Osteoblast (primary cell): Measurements from ENCODE around the gene NPHP1. TPM values are rescaled to one million over a fixed set of nuclear protein-coding genes. Genes with fewer than 3 reads are reported as not detected.

Experiments
- DNase-seq: peaks from one replicate; pipeline ENCODE4 v3.0.0; 2011; ENCODE audit warnings: low spot score, mixed read lengths; ENCODE audit not compliant: insufficient read length; ENCODE audit errors: missing footprints
- H2AFZ ChIP-seq: 2 replicates; pipeline ENCODE4 v1.6.0; 2011; ENCODE audit warnings: mild to moderate bottlenecking, low read length
- H3K27ac ChIP-seq: 2 replicates; pipeline ENCODE4 v1.5.1; 2011; ENCODE audit warnings: mild to moderate bottlenecking, low read depth, low read length, moderate library complexity
- H3K27me3 ChIP-seq: 2 replicates; pipeline ENCODE4 v1.6.0; 2012; ENCODE audit warnings: mild to moderate bottlenecking, control low read depth, inconsistent platforms, low read length, moderate library complexity; ENCODE audit not compliant: insufficient read depth
- H3K36me3 ChIP-seq: 2 replicates; pipeline ENCODE4 v1.5.1; 2011; ENCODE audit warnings: mild to moderate bottlenecking, low read length, control low read depth, moderate library complexity; ENCODE audit not compliant: insufficient read depth
- H3K4me1 ChIP-seq: 2 replicates; pipeline ENCODE4 v1.5.1; 2011; ENCODE audit warnings: mild to moderate bottlenecking, low read length, control low read depth, moderate library complexity; ENCODE audit not compliant: insufficient read depth
- H3K4me2 ChIP-seq: 2 replicates; pipeline ENCODE4 v1.6.0; 2011; ENCODE audit warnings: mild to moderate bottlenecking, low read length; ENCODE audit not compliant: insufficient read depth
- H3K4me3 ChIP-seq: fragments of 200-600 bp; sonication (generic); 3 replicates; pipeline ENCODE4 v1.5.1; 2012; ENCODE audit warnings: mild to moderate bottlenecking, low read length, inconsistent platforms; ENCODE audit not compliant: insufficient read depth
- H3K79me2 ChIP-seq: 2 replicates; pipeline ENCODE4 v1.6.0; 2012; ENCODE audit warnings: mild to moderate bottlenecking, low read length, control low read depth, inconsistent platforms; ENCODE audit not compliant: insufficient read depth
- H3K9me3 ChIP-seq: 2 replicates; pipeline ENCODE4 v1.5.1; 2011; ENCODE audit warnings: low read depth, low read length, control low read depth
- H4K20me1 ChIP-seq: 2 replicates; pipeline ENCODE4 v1.6.0; 2012; ENCODE audit warnings: mild to moderate bottlenecking, low read length, control low read depth; ENCODE audit not compliant: insufficient read depth
- total RNA-seq: library from RNA; depleted of rRNA; stranded (reverse); fragments of >200 nt; gene quantifications from 2 replicates; pipeline ENCODE4 v1.2.3, GENCODE V29; 2012
- TF ChIP-seq, protein P1 (sequence below): IDR thresholded peaks from 2 replicates; pipeline ENCODE4 v1.5.1; 2011; ENCODE audit warnings: mild to moderate bottlenecking, low read depth, low read length, moderate library complexity; ENCODE audit errors: extremely low read depth

The NPHP1 gene
- total RNA-seq, 1 donor = 7.6 TPM

- H4K20me1 ChIP-seq = no peaks in the 10 kb centered on the region
- no peak overlapping the region for H3K4me2 ChIP-seq
- no peak overlapping the region for H2AFZ ChIP-seq
- TF ChIP-seq, protein P1, sequence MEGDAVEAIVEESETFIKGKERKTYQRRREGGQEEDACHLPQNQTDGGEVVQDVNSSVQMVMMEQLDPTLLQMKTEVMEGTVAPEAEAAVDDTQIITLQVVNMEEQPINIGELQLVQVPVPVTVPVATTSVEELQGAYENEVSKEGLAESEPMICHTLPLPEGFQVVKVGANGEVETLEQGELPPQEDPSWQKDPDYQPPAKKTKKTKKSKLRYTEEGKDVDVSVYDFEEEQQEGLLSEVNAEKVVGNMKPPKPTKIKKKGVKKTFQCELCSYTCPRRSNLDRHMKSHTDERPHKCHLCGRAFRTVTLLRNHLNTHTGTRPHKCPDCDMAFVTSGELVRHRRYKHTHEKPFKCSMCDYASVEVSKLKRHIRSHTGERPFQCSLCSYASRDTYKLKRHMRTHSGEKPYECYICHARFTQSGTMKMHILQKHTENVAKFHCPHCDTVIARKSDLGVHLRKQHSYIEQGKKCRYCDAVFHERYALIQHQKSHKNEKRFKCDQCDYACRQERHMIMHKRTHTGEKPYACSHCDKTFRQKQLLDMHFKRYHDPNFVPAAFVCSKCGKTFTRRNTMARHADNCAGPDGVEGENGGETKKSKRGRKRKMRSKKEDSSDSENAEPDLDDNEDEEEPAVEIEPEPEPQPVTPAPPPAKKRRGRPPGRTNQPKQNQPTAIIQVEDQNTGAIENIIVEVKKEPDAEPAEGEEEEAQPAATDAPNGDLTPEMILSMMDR = no peak
- no peak overlapping the region for H3K4me3 ChIP-seq
- no peaks in the 10 kb centered on the region for H3K9me3 ChIP-seq
- DNase-seq = no peak
- no peaks in the 10 kb centered on the region for H3K79me2 ChIP-seq
- no peaks in the 10 kb centered on the region for H3K36me3 ChIP-seq
- peaks cover 11% of the 10 kb centered on the region for H3K4me1 ChIP-seq
- no peak overlapping the region for H3K27ac ChIP-seq
- no peaks in the 10 kb centered on the region for H3K27me3 ChIP-seq
Observed at GRCh38 chr2:110130757-110131156, 74.1 kb downstream of the NPHP1 start.

DNA sequence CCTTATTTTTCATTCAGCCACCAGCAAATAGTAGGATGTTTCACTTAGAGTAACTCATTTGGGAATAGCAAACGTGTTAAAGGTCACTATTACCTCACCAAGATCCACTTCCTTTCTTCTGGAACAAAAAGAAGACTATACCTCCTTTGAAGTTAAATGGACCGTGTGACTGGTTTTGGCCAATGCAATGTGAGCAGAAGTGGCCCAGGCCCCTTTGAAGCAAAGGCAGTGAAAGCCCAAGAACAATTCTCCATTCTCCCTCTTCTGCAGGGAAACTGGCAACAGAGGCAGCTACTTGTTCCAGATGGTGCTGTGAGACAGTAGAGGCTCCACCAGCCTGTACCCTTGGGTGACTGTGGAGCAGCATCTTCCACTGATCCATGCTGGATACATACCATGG is 77.9 kb downstream of the NPHP1 start:
- Histone ChIP-seq H3K27me3 (no peaks in the 10 kb centered on the region), H3K4me3 (no peak overlapping the region), H3K27ac (no peak overlapping the region), H3K9me3 (no peaks in the 10 kb centered on the region), H4K20me1 (no peaks in the 10 kb centered on the region), H2AFZ (no peak overlapping the region), H3K79me2 (no peaks in the 10 kb centered on the region), H3K36me3 (no peaks in the 10 kb centered on the region), H3K4me1 (peaks cover 24% of the 10 kb centered on the region), H3K4me2 (no peak overlapping the region)
- DNase-seq = no peak
- TF ChIP-seq, protein P1 = no peak

- Histone ChIP-seq H3K27ac (peak overlapping the region; percentile 72), H3K4me2 (peak overlapping the region; percentile 15), H3K79me2 (no peaks in the 10 kb centered on the region), H2AFZ (peak overlapping the region; percentile 23), H3K27me3 (no peaks in the 10 kb centered on the region), H3K36me3 (no peaks in the 10 kb centered on the region), H3K4me1 (peaks cover 24% of the 10 kb centered on the region), H4K20me1 (no peaks in the 10 kb centered on the region), H3K9me3 (no peaks in the 10 kb centered on the region), H3K4me3 (no peak overlapping the region)
- TF ChIP-seq, protein P1 = no peak
- no peak for DNase-seq
Observed at GRCh38 chr2:110126086-110126773, 78.6 kb downstream of the NPHP1 start.

GRCh38 chr2:110124939-110125691 is 79.7 kb downstream of the NPHP1 start:
- Histone ChIP-seq H3K4me1 (peaks cover 29% of the 10 kb centered on the region), H4K20me1 (no peaks in the 10 kb centered on the region), H3K27ac (peak overlapping the region; percentile 72), H3K9me3 (no peaks in the 10 kb centered on the region), H3K36me3 (no peaks in the 10 kb centered on the region), H3K4me3 (no peak overlapping the region), H3K79me2 (no peaks in the 10 kb centered on the region), H3K4me2 (peak overlapping the region; percentile 15), H3K27me3 (no peaks in the 10 kb centered on the region), H2AFZ (peak overlapping the region; percentile 23)
- DNase-seq = no peak
- TF ChIP-seq, protein P1 = no peak
